SK-N-SH (cell line): ENCODE results near the gene CFAP299.

Source experiments
- CTCF ChIP-seq: fragments of 200-600 bp; sonication (generic); IDR thresholded peaks from 2 replicates; pipeline ENCODE4 v1.6.1; 2017; ENCODE audit warnings: antibody characterized with exemption, mild to moderate bottlenecking, moderate library complexity
- POLR2AphosphoS5 ChIP-seq: IDR thresholded peaks from 2 replicates; pipeline ENCODE4 v1.6.1; 2012; ENCODE audit warnings: low read depth, low read length
- RAD21 ChIP-seq: IDR thresholded peaks from 2 replicates; pipeline ENCODE4 v1.6.1; 2012; ENCODE audit warnings: mild to moderate bottlenecking, low read length
- SMC3 ChIP-seq: IDR thresholded peaks from 2 replicates; pipeline ENCODE4 v1.6.1; 2012; ENCODE audit warnings: low read depth, low read length, improper control_type of control experiment
- USF2 ChIP-seq: fragments of 150-350 bp; IDR thresholded peaks from 2 replicates; pipeline ENCODE4 v1.6.1; 2017; ENCODE audit warnings: antibody characterized with exemption, low read length, low read depth, borderline replicate concordance
- TF ChIP-seq, protein P1 (sequence below): IDR thresholded peaks from 2 replicates; pipeline ENCODE4 v1.6.1; 2012; ENCODE audit warnings: mild to moderate bottlenecking, low read depth, low read length, moderate library complexity

DNA sequence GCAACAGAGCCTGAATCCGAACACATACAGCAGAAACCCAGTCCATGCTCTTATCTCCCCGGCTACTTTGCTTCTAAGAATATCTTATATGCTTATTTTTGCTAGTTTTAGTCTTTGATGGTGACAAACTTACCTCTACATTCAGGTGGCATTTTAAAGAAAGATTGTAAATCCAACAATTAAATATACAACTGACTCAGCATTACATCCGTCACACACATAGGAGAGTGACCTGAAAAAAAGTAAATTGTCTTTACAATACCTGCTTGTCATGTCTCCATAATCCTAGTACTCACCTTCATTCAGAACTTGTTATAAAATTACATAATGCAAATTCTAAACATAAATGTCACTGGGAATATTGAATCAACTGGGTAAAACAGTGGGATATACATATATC is 664.4 kb downstream of the CFAP299 start:
- TF ChIP-seq CTCF (no peak), RAD21 (no peak), SMC3 (no peak), POLR2AphosphoS5 (no peak), USF2 (no peak)
- TF ChIP-seq, protein P1, sequence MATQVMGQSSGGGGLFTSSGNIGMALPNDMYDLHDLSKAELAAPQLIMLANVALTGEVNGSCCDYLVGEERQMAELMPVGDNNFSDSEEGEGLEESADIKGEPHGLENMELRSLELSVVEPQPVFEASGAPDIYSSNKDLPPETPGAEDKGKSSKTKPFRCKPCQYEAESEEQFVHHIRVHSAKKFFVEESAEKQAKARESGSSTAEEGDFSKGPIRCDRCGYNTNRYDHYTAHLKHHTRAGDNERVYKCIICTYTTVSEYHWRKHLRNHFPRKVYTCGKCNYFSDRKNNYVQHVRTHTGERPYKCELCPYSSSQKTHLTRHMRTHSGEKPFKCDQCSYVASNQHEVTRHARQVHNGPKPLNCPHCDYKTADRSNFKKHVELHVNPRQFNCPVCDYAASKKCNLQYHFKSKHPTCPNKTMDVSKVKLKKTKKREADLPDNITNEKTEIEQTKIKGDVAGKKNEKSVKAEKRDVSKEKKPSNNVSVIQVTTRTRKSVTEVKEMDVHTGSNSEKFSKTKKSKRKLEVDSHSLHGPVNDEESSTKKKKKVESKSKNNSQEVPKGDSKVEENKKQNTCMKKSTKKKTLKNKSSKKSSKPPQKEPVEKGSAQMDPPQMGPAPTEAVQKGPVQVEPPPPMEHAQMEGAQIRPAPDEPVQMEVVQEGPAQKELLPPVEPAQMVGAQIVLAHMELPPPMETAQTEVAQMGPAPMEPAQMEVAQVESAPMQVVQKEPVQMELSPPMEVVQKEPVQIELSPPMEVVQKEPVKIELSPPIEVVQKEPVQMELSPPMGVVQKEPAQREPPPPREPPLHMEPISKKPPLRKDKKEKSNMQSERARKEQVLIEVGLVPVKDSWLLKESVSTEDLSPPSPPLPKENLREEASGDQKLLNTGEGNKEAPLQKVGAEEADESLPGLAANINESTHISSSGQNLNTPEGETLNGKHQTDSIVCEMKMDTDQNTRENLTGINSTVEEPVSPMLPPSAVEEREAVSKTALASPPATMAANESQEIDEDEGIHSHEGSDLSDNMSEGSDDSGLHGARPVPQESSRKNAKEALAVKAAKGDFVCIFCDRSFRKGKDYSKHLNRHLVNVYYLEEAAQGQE, result no peak
